Measurements from ENCODE around the gene VASP. TPM values are rescaled to one million over a fixed set of nuclear protein-coding genes. Genes with fewer than 3 reads are reported as not detected.

Gene VASP
- total and polyA plus RNA-seq, 2 donors (not counting 3 experiments of a cell fraction or from before 2014, with no cell fraction given), result 94.3 to 154 TPM

- Histone ChIP-seq H3K9me1 (replicated peaks; ENCODE audit: control insufficient read depth, extremely low read depth, insufficient read depth, low read length) (no peaks in the 10 kb centered on the region), H3K4me1 (ENCODE audit: control insufficient read depth, extremely low read depth, insufficient read depth, low read length) (no peaks in the 10 kb centered on the region), H2AFZ (ENCODE audit: low read depth, low read length) (no peak overlapping the region), H3K9me3 (replicated peaks; ENCODE audit: control insufficient read depth, insufficient read depth, low read length) (no peaks in the 10 kb centered on the region), H3K4me3 (replicated peaks in 1 of 3; ENCODE audit: insufficient read depth in 1 of 3, low read depth in 1 of 3, low read length in 3 of 3) (no peak overlapping the region), H3K9ac (replicated peaks; ENCODE audit: extremely low read depth, insufficient read depth, low read length) (no peak overlapping the region), H3K4me2 (ENCODE audit: insufficient read depth, low read length) (no peak overlapping the region), H3K27me3 (ENCODE audit: control insufficient read depth in 2 of 2, insufficient read depth in 2 of 2, low read length in 2 of 2) (no peaks in the 10 kb centered on the region), H3K79me2 (ENCODE audit: control insufficient read depth, insufficient read depth, low read length) (peaks cover 2% of the 10 kb centered on the region), H3K36me3 (ENCODE audit: control insufficient read depth in 2 of 2, extremely low read depth in 1 of 2, insufficient read depth in 2 of 2, low read length in 2 of 2) (no peaks in the 10 kb centered on the region), H3K27ac (ENCODE audit: insufficient read depth, low read depth, low read length) (no peak overlapping the region), H4K20me1 (replicated peaks; ENCODE audit: control insufficient read depth, extremely low read depth, insufficient read depth, low read length) (no peaks in the 10 kb centered on the region)
- CTCF ChIA-PET, result interaction anchor here (0.6 to 2.5 kb wide), 2 partner anchors 17 to 31 kb away, joined by 4 to 13 read pairs; no protein-coding TSS in a partner anchor
- dilution Hi-C loops (cut with MboI; ENCODE audit: extremely low pct_ligation_motif_present, low sequenced_read_pairs), result no loop called here
- DNase-seq (ENCODE audit: low read depth, low spot score) (no peak), FAIRE-seq (no peak)
- BruUV-seq (replicated peaks), result no TSS peak
- TF ChIP-seq POLR2AphosphoS5 (IDR thresholded peaks at IDR 0.05; ENCODE audit: insufficient read depth, low read depth, low read length) (no peak), JUN (IDR thresholded peaks at IDR 0.05; ENCODE audit: borderline replicate concordance, insufficient read depth, insufficient read length, low read depth) (no peak), EZH2 (IDR thresholded peaks at IDR 0.05; ENCODE audit: borderline replicate concordance, low read depth, low read length, severe bottlenecking) (no peak), FOS (IDR thresholded peaks at IDR 0.05; ENCODE audit: borderline replicate concordance, insufficient read depth, low read length) (no peak), MYC (IDR thresholded peaks at IDR 0.05; ENCODE audit: low read depth, low read length) (no peak), GATA2 (IDR thresholded peaks at IDR 0.05; ENCODE audit: insufficient read depth, insufficient read length, low read depth, low read length) (no peak), POLR2A (IDR thresholded peaks at IDR 0.05; ENCODE audit: low read depth, low read length) (no peak)
- TF ChIP-seq, protein P1, sequence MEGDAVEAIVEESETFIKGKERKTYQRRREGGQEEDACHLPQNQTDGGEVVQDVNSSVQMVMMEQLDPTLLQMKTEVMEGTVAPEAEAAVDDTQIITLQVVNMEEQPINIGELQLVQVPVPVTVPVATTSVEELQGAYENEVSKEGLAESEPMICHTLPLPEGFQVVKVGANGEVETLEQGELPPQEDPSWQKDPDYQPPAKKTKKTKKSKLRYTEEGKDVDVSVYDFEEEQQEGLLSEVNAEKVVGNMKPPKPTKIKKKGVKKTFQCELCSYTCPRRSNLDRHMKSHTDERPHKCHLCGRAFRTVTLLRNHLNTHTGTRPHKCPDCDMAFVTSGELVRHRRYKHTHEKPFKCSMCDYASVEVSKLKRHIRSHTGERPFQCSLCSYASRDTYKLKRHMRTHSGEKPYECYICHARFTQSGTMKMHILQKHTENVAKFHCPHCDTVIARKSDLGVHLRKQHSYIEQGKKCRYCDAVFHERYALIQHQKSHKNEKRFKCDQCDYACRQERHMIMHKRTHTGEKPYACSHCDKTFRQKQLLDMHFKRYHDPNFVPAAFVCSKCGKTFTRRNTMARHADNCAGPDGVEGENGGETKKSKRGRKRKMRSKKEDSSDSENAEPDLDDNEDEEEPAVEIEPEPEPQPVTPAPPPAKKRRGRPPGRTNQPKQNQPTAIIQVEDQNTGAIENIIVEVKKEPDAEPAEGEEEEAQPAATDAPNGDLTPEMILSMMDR (IDR thresholded peaks at IDR 0.05; ENCODE audit: extremely low read depth in 1 of 2, insufficient read depth in 1 of 2, low read depth in 1 of 2, low read length in 2 of 2), result no peak
- TF ChIP-seq, protein P2, sequence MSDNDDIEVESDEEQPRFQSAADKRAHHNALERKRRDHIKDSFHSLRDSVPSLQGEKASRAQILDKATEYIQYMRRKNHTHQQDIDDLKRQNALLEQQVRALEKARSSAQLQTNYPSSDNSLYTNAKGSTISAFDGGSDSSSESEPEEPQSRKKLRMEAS (IDR thresholded peaks at IDR 0.05; ENCODE audit: insufficient read depth, insufficient read length), result no peak
- POLR2A ChIA-PET, result no interaction called here
- intact Hi-C loops (cut with micrococcal nuclease), result no loop called here
Observed at GRCh38 chr19:45575216-45575615, 67.9 kb downstream of the VASP start.

Other genes with a start within 250 kb of the VASP start
- gene CKM, start 184.6 kb upstream of the VASP start, total RNA-seq, result not detected in 2 replicates
- gene CKM, start 184.6 kb upstream of the VASP start, polyA plus RNA-seq, result not detected in 2 replicates
- not detected in 2 replicates for gene KLC3, start 166.7 kb upstream of the VASP start, total RNA-seq
- not detected in 2 replicates for gene KLC3, start 166.7 kb upstream of the VASP start, polyA plus RNA-seq
- gene ERCC2, start 136.9 kb upstream of the VASP start, total RNA-seq, result 55.4 and 59.9 TPM in 2 replicates
- gene ERCC2, start 136.9 kb upstream of the VASP start, polyA plus RNA-seq, result 61.8 and 79.6 TPM in 2 replicates
- gene PPP1R13L, start 102.4 kb upstream of the VASP start, total RNA-seq, result 77.4 and 84.4 TPM in 2 replicates
- gene PPP1R13L, start 102.4 kb upstream of the VASP start, polyA plus RNA-seq, result 27.8 and 28.5 TPM in 2 replicates
- 18.0 and 19.5 TPM in 2 replicates for gene POLR1G, start 100.8 kb upstream of the VASP start, total RNA-seq
- gene POLR1G, start 100.8 kb upstream of the VASP start, polyA plus RNA-seq, result 6.6 and 6.7 TPM in 2 replicates
- 81.8 and 82.6 TPM in 2 replicates for gene ERCC1, start 83.6 kb upstream of the VASP start, total RNA-seq
- 126 and 146 TPM in 2 replicates for gene ERCC1, start 83.6 kb upstream of the VASP start, polyA plus RNA-seq
- 2.0 and 23.0 TPM in 2 replicates for gene FOSB, start 39.5 kb upstream of the VASP start, total RNA-seq
- 9.8 and 10.7 TPM in 2 replicates for gene FOSB, start 39.5 kb upstream of the VASP start, polyA plus RNA-seq
- 12.0 and 12.9 TPM in 2 replicates for gene RTN2, start 10.4 kb upstream of the VASP start, total RNA-seq
- 21.0 and 22.5 TPM in 2 replicates for gene RTN2, start 10.4 kb upstream of the VASP start, polyA plus RNA-seq
- gene PPM1N, start 9.0 kb upstream of the VASP start, total RNA-seq, result 0.40 and 0.81 TPM in 2 replicates
- gene PPM1N, start 9.0 kb upstream of the VASP start, polyA plus RNA-seq, result 0.48 and 0.59 TPM in 2 replicates
- gene OPA3, start 77.3 kb downstream of the VASP start, total RNA-seq, result 13.8 and 15.4 TPM in 2 replicates
- gene OPA3, start 77.3 kb downstream of the VASP start, polyA plus RNA-seq, result 16.0 and 17.1 TPM in 2 replicates
- 26.7 and 30.3 TPM in 2 replicates for gene GPR4, start 94.7 kb downstream of the VASP start, total RNA-seq
- 13.4 and 17.9 TPM in 2 replicates for gene GPR4, start 94.7 kb downstream of the VASP start, polyA plus RNA-seq
- gene EML2, start 131.9 kb downstream of the VASP start, total RNA-seq, result 27.4 and 28.9 TPM in 2 replicates
- gene EML2, start 131.9 kb downstream of the VASP start, polyA plus RNA-seq, result 23.3 and 23.8 TPM in 2 replicates
- gene GIPR, start 160.7 kb downstream of the VASP start, total RNA-seq, result not detected in 2 replicates
- not detected in 2 replicates for gene GIPR, start 160.7 kb downstream of the VASP start, polyA plus RNA-seq
- gene SNRPD2, start 184.5 kb downstream of the VASP start, total RNA-seq, result 519 and 532 TPM in 2 replicates
- gene SNRPD2, start 184.5 kb downstream of the VASP start, polyA plus RNA-seq, result 406 and 512 TPM in 2 replicates
- 15.3 and 17.6 TPM in 2 replicates for gene QPCTL, start 185.2 kb downstream of the VASP start, total RNA-seq
- 22.5 and 26.0 TPM in 2 replicates for gene QPCTL, start 185.2 kb downstream of the VASP start, polyA plus RNA-seq
- 18.3 and 21.2 TPM in 2 replicates for gene FBXO46, start 223.4 kb downstream of the VASP start, total RNA-seq
- gene FBXO46, start 223.4 kb downstream of the VASP start, polyA plus RNA-seq, result 7.7 and 7.8 TPM in 2 replicates
- not detected in 2 replicates for gene MEIOSIN, start 226.0 kb downstream of the VASP start, total RNA-seq
- not detected in 2 replicates for gene MEIOSIN, start 226.0 kb downstream of the VASP start, polyA plus RNA-seq